IPS-20b (cell line): ENCODE measurements around the gene HSD17B14.

Source experiments
- H3K27ac ChIP-seq: one replicate; pipeline ENCODE4 v1.5.1; 2013; ENCODE audit warnings: low read length
- H3K27me3 ChIP-seq: 2 replicates; pipeline ENCODE4 v1.6.1; 2013; ENCODE audit warnings: mild to moderate bottlenecking, low read length, inconsistent platforms; ENCODE audit not compliant: insufficient read depth
- H3K36me3 ChIP-seq: 2 replicates; pipeline ENCODE4 v1.6.1; 2013; ENCODE audit warnings: low read depth, mild to moderate bottlenecking, inconsistent platforms, low read length, moderate library complexity; ENCODE audit not compliant: insufficient read depth
- H3K4me1 ChIP-seq: 2 replicates; pipeline ENCODE4 v1.6.1; 2013; ENCODE audit warnings: mild to moderate bottlenecking, control low read depth, inconsistent platforms, low read length, moderate library complexity; ENCODE audit not compliant: insufficient read depth
- H3K4me3 ChIP-seq: 2 replicates; pipeline ENCODE4 v1.5.1; 2013; ENCODE audit warnings: mild to moderate bottlenecking, low read length, inconsistent platforms
- H3K9ac ChIP-seq: 2 replicates; pipeline ENCODE4 v1.6.1; 2013; ENCODE audit warnings: low read depth, mild to moderate bottlenecking, inconsistent platforms, low read length, moderate library complexity
- H3K9me3 ChIP-seq: 2 replicates; pipeline ENCODE4 v1.6.1; 2013; ENCODE audit warnings: mild to moderate bottlenecking, low read depth, low read length, inconsistent platforms; ENCODE audit not compliant: insufficient read depth

The HSD17B14 gene

DNA sequence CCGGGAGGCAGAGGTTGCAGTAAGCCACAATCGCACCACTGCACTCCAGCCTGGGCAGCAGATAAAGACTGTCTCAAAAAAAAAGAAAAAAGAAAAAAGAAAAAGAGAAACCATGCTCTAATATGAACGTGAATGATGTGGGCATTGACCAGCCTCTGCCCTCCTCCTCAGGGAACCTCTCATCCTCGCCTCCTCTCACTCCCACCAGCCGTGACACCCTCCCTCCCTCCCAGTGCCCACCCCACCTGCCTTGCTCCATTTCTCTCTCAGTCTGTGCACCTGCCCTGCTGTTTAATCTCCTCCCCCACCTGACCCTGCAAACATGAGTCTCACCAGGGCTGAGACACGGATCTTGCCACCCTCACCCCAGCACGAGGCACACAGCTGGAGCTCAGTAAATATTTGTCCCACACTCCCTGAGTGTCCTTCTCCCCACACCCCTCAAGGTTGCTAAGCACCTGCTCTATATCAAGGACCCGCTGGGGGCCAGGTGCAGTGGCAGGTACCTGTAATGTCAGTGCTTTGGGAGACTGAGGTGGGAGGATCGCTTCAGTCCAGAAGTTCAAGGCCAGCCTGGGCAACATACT, 18.0 kb downstream of the HSD17B14 start:
- Histone ChIP-seq H3K4me3 (no peak overlapping the region), H3K9me3 (no peaks in the 10 kb centered on the region), H3K27me3 (no peaks in the 10 kb centered on the region), H3K4me1 (peaks cover 1% of the 10 kb centered on the region; the same call in 1 of the 2 replicates), H3K27ac (no peak overlapping the region), H3K9ac (no peak overlapping the region), H3K36me3 (no peaks in the 10 kb centered on the region; the same call in 1 of the 2 replicates)

DNA sequence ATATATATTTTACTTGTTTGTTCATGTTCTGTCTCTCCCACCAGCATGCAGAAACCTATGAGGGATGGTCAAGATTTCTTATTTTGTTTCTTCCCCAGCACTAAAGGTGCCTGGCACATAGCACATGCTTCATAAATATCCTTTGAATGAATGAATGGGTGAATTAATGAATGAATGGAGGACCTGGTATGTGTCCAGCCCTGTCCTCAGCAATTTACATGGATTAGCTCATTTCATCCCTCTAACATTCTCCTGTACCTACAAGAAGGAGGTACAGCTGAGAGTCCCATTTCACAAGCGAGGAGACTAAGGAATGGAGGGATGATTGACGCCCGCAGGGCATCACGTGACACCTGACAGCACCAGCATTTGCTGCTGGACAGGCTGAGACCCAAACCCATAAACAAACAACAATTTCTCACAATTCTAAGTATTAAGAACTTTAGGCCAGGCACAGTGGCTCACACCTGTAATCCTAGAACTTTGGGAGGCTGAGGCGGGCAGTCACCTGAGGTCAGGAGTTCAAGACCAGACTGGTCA, 18.6 kb downstream of the HSD17B14 start:
- no peaks in the 10 kb centered on the region; the same call in 1 of the 2 replicates for H3K36me3 ChIP-seq
- no peak overlapping the region for H3K27ac ChIP-seq
- no peaks in the 10 kb centered on the region for H3K27me3 ChIP-seq
- peaks cover 8% of the 10 kb centered on the region; the same call in 1 of the 2 replicates for H3K4me1 ChIP-seq
- no peaks in the 10 kb centered on the region for H3K9me3 ChIP-seq
- H3K4me3 ChIP-seq = no peak overlapping the region
- no peak overlapping the region for H3K9ac ChIP-seq

GRCh38 chr19:48815870-48816501, 20.3 kb downstream of the HSD17B14 start:
- Histone ChIP-seq H3K4me1 (peaks cover 11% of the 10 kb centered on the region; the same call in 1 of the 2 replicates), H3K4me3 (no peak overlapping the region), H3K27ac (no peak overlapping the region), H3K9ac (no peak overlapping the region), H3K27me3 (no peaks in the 10 kb centered on the region), H3K36me3 (no peaks in the 10 kb centered on the region), H3K9me3 (no peaks in the 10 kb centered on the region)

DNA sequence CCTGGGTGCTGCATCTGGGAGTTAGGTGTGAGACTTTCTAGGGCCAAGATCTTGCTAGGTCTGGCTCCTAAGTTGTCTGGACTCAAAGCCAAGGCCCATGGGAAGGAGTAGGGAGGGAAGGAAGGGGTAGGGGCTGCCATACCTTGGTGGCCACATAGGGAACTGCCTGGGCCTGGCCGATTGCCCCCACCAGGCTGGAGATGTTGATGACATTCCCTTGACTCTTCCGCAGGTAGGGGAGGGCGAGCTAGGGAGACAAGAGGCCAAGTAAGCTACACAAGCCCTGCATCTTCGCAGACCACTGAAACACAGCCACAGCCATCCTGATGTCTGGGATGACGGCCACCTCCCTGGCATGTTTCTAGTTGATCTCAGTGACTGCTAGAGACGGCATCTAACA, 21.4 kb downstream of the HSD17B14 start:
- peaks cover 6% of the 10 kb centered on the region for H3K27me3 ChIP-seq
- no peak overlapping the region for H3K9ac ChIP-seq
- peaks cover 11% of the 10 kb centered on the region; the same call in 1 of the 2 replicates for H3K4me1 ChIP-seq
- no peak overlapping the region for H3K27ac ChIP-seq
- no peak overlapping the region for H3K4me3 ChIP-seq
- no peaks in the 10 kb centered on the region for H3K9me3 ChIP-seq
- no peaks in the 10 kb centered on the region for H3K36me3 ChIP-seq

GRCh38 chr19:48813123-48813913, 23.0 kb downstream of the HSD17B14 start:
- Histone ChIP-seq H3K9ac (no peak overlapping the region; the same call in 1 of the 2 replicates), H3K9me3 (no peaks in the 10 kb centered on the region), H3K4me3 (no peak overlapping the region), H3K36me3 (no peaks in the 10 kb centered on the region), H3K4me1 (peaks cover 11% of the 10 kb centered on the region; the same call in 1 of the 2 replicates), H3K27me3 (peaks cover 15% of the 10 kb centered on the region), H3K27ac (no peak overlapping the region)

GRCh38 chr19:48812094-48812929, 24.0 kb downstream of the HSD17B14 start:
- Histone ChIP-seq H3K4me1 (peaks cover 14% of the 10 kb centered on the region; the same call in 1 of the 2 replicates), H3K27me3 (peaks cover 15% of the 10 kb centered on the region), H3K36me3 (no peaks in the 10 kb centered on the region), H3K9ac (peak overlapping the region; percentile 72; the same call in 1 of the 2 replicates), H3K4me3 (peak overlapping the region; percentile 62), H3K9me3 (no peaks in the 10 kb centered on the region), H3K27ac (peak overlapping the region; percentile 78)

GRCh38 chr19:48810151-48810550, 26.1 kb downstream of the HSD17B14 start:
- Histone ChIP-seq H3K27me3 (peaks cover 15% of the 10 kb centered on the region), H3K9ac (peak overlapping the region; percentile 88; the same call in 1 of the 2 replicates), H3K4me1 (peaks cover 23% of the 10 kb centered on the region; the same call in 1 of the 2 replicates), H3K9me3 (no peaks in the 10 kb centered on the region), H3K27ac (no peak overlapping the region), H3K4me3 (peak overlapping the region; percentile 84), H3K36me3 (no peaks in the 10 kb centered on the region)

DNA sequence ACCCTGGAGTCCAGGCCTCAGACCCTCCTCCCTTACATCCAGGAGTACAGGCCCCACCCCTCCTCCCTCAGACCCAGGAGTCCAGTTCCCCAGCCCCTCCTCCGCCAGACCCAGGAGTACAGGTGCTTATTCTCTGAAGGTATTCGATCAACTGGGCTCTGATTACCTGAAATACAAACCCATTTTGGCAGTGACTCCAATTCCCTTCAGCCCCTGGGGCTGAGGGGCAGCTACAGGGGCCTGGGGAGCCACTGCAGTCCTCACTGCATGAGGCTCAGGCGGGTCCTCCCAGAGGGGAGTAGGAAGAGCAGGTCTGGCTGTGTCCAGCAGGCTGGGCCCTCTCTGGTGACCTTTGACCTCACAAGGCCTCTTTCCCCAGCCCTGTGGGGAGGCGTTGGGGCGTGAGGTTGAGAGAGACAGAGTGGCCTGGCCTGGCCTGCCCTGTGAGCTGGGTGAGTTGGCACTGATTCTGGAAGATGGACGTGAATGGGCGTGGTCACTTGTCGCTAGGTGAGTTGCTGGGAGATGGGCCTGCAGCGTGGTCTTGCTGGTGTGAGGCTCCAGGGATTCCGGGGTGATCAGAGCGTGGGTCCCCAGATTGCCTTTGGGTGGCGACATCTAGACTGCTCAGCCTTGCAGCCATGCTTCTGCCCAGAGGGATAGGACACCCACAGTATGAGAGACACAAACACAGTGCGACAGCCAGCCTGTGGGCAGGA, 28.5 kb downstream of the HSD17B14 start:
- Histone ChIP-seq H3K36me3 (no peaks in the 10 kb centered on the region), H3K4me3 (no peak overlapping the region), H3K27me3 (peaks cover 15% of the 10 kb centered on the region), H3K9me3 (no peaks in the 10 kb centered on the region), H3K9ac (peak overlapping the region; percentile 59; the same call in 1 of the 2 replicates), H3K4me1 (peaks cover 16% of the 10 kb centered on the region; the same call in 1 of the 2 replicates), H3K27ac (no peak overlapping the region)

DNA sequence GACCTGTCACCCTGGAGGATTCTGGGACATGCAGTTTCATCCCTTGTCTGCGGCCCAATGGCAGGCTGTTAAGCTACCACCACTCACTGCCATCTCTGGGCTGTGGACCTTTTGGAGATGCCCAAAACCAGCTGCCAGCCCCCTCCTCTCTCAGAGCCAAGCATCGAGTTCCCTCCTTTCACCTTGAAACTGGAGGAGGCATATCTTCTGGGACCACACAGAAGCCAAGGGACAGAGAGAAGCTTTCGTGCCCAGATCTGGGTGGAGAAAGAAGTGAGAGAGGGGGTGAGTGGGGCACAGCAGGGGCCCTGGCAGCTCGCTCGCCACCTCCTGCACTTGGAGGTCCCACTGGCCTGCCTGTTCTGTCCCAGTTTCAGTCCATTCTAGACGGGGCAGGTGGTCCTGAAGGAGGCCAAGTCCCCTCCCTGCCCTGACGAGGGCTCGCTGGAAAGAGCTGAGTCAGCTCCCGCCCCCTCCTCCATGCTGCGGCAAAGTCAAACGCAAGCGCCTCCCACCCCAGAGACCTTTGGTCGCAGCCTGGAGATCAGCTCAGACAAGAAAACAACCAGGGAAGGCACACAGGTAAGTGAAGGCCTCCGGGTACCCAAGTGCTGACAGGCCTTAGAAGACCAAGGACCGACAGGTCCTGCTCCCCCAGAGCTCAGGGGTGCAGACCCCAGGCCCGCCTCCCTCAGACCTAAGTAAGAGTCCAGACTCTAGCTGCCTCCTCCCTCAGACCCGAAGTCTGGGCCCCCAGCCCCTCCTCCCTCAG, 29.3 kb downstream of the HSD17B14 start:
- Histone ChIP-seq H3K27ac (peak overlapping the region; percentile 51), H3K9ac (peak overlapping the region; percentile 59; the same call in 1 of the 2 replicates), H3K36me3 (no peaks in the 10 kb centered on the region), H3K27me3 (peaks cover 15% of the 10 kb centered on the region), H3K9me3 (no peaks in the 10 kb centered on the region), H3K4me3 (no peak overlapping the region), H3K4me1 (peaks cover 12% of the 10 kb centered on the region; the same call in 1 of the 2 replicates)

DNA sequence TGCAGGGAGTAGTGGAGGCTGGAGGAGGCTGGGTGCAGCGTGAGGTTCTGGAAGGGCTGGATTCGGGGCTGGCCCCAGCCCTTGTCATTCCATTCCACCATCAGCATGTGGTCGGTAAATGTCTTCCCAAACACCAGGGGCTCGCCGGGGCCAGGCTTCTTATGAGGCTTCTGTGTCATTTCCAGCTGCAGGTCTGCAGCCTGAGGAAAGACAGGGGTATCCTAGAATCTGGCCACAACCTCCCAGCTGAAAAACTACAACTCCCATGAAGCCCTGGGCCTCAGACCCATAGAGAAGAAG, 29.8 kb downstream of the HSD17B14 start:
- H3K27me3 ChIP-seq = peaks cover 15% of the 10 kb centered on the region
- H3K4me3 ChIP-seq = no peak overlapping the region
- H3K27ac ChIP-seq = no peak overlapping the region
- no peaks in the 10 kb centered on the region for H3K36me3 ChIP-seq
- no peak overlapping the region for H3K9ac ChIP-seq
- H3K9me3 ChIP-seq = no peaks in the 10 kb centered on the region
- peaks cover 12% of the 10 kb centered on the region; the same call in 1 of the 2 replicates for H3K4me1 ChIP-seq
